SK-N-SH (cell line): ENCODE measurements around the gene GALNT17.
"Not testable (repeated sequence)": the region's sequence is repeated elsewhere in the genome, so short reads cannot be mapped to it uniquely, and the experiment has no call there.

Experiments
- EZH2phosphoT487 ChIP-seq: fragments of 200-600 bp; sonication (generic); IDR thresholded peaks from 2 replicates; pipeline ENCODE4 v1.6.1; 2017; ENCODE audit warnings: low read depth, mixed run types, mild to moderate bottlenecking, antibody characterized with exemption, moderate library complexity, borderline replicate concordance
- FOXM1 ChIP-seq: IDR thresholded peaks from 2 replicates; pipeline ENCODE4 v1.4.0; 2012; ENCODE audit warnings: low read depth, mild to moderate bottlenecking

GRCh38 chr7:71209484-71209883, 77.5 kb downstream of the GALNT17 start:
- TF ChIP-seq FOXM1, EZH2phosphoT487: not testable (repeated sequence)
